H1 (cell line): ENCODE results near the gene MVK. TPM values are rescaled to one million over a fixed set of nuclear protein-coding genes. Genes with fewer than 3 reads are reported as not detected.

ENCODE experiments used
- CTCF ChIA-PET: fragments of 300-600 bp; sonication (Branson Sonifier 250); formaldehyde crosslinking; loops from one replicate; lab custom pipeline; 2021; ENCODE audit not compliant: partially characterized antibody; lab: Charles Lee
- POLR2A ChIA-PET: fragments of 300-600 bp; sonication (Branson Sonifier 250); formaldehyde crosslinking; loops from one replicate; lab custom pipeline; 2021; ENCODE audit warnings: inconsistent platforms; ENCODE audit not compliant: partially characterized antibody; lab: Charles Lee
- DNase-seq, 2 experiments: peaks; one replicate each; pipeline versions ENCODE4 v3.0.0 to v3.0.0-alpha.2; 2010 to 2022; ENCODE audit warnings: low spot score in 2 of 2, low read depth in 1 of 2, mixed read lengths in 1 of 2
- FAIRE-seq: peaks from 2 replicates; lab custom pipeline; 2011; peaks lifted over from hg19 to GRCh38; lab: Jason Lieb, UNC
- H2AFZ ChIP-seq: 2 replicates; pipeline ENCODE4 v1.8.1; 2012; ENCODE audit warnings: low read length, inconsistent platforms
- H2AK5ac ChIP-seq: 2 replicates; pipeline ENCODE4 v1.6.1; 2013; ENCODE audit warnings: low read depth, low read length
- H2BK120ac ChIP-seq: replicated peaks from 2 replicates; pipeline ENCODE3; 2013; ENCODE audit warnings: low read depth, low read length, inconsistent platforms
- H2BK12ac ChIP-seq: 2 replicates; pipeline ENCODE4 v1.6.1; 2013; ENCODE audit warnings: low read depth, low read length
- H2BK15ac ChIP-seq: 2 replicates; pipeline ENCODE4 v1.6.1; 2013; ENCODE audit warnings: low read length
- H2BK20ac ChIP-seq: 2 replicates; pipeline ENCODE4 v1.6.1; 2013; ENCODE audit warnings: low read length
- H2BK5ac ChIP-seq: 2 replicates; pipeline ENCODE4 v1.6.1; 2013; ENCODE audit warnings: low read depth, low read length
- H3K14ac ChIP-seq: 2 replicates; pipeline ENCODE4 v1.6.1; 2013; ENCODE audit warnings: inconsistent platforms; ENCODE audit not compliant: insufficient read length
- H3K18ac ChIP-seq: 2 replicates; pipeline ENCODE4 v1.6.1; 2013; ENCODE audit warnings: low read length; ENCODE audit errors: extremely low read depth
- H3K23ac ChIP-seq: 2 replicates; pipeline ENCODE4 v1.6.1; 2013; ENCODE audit warnings: inconsistent platforms; ENCODE audit not compliant: insufficient read length
- H3K23me2 ChIP-seq: 2 replicates; pipeline ENCODE4 v1.6.1; 2013; ENCODE audit warnings: low read depth, low read length
- H3K27ac ChIP-seq: 2 replicates; pipeline ENCODE4 v1.6.1; 2011; ENCODE audit warnings: low read depth, low read length, inconsistent platforms
- H3K27me3 ChIP-seq, 4 experiments: replicated peaks in 1 of 4; 1 replicate in 1 of 4; 2 replicates in 3 of 4; pipeline versions ENCODE4 v1.6.1 to v1.8.1; 2011 to 2013; ENCODE audit warnings: low read length in 3 of 4, mild to moderate bottlenecking in 3 of 4, inconsistent platforms in 2 of 4, mixed read lengths in 2 of 4, moderate library complexity in 1 of 4; ENCODE audit not compliant: control insufficient read depth in 3 of 4, insufficient read depth in 3 of 4; ENCODE audit errors: extremely low read depth in 1 of 4
- H3K36me3 ChIP-seq, 4 experiments: 2 replicates each; pipeline versions ENCODE4 v1.6.1 to v1.8.1; 2011 to 2013; ENCODE audit warnings: mild to moderate bottlenecking in 4 of 4, low read length in 3 of 4, moderate library complexity in 2 of 4, control low read depth in 1 of 4, inconsistent platforms in 1 of 4; ENCODE audit not compliant: insufficient read depth in 4 of 4, control insufficient read depth in 2 of 4
- H3K4ac ChIP-seq: replicated peaks from 2 replicates; pipeline ENCODE3; 2013; ENCODE audit warnings: low read length, low read depth, mixed read lengths, inconsistent platforms; ENCODE audit not compliant: insufficient read length
- H3K4me1 ChIP-seq, 4 experiments: replicated peaks in 1 of 4; 1 replicate in 1 of 4; 2 replicates in 3 of 4; pipeline versions ENCODE4 v1.6.1 to v1.8.1; 2011 to 2013; ENCODE audit warnings: low read length in 3 of 4, inconsistent platforms in 2 of 4, mixed read lengths in 1 of 4; ENCODE audit not compliant: insufficient read depth in 4 of 4, control insufficient read depth in 3 of 4
- H3K4me2 ChIP-seq, 2 experiments: 2 replicates each; pipeline versions ENCODE4 v1.6.1 to v1.8.1; 2011 to 2013; ENCODE audit warnings: low read depth in 2 of 2, low read length in 2 of 2, control low read depth in 1 of 2, inconsistent platforms in 1 of 2, mild to moderate bottlenecking in 1 of 2; ENCODE audit not compliant: insufficient read depth in 1 of 2
- H3K4me3 ChIP-seq, 4 experiments: fragments of 200-600, 300-600 bp in 1 of 4; sonication (generic), shearing (Covaris generic), sonication (Bioruptor Twin) in 1 of 4; 2 replicates each; pipeline versions ENCODE4 v1.5.1 to v1.8.1; 2011 to 2016; ENCODE audit warnings: low read length in 4 of 4, low read depth in 3 of 4, control low read depth in 2 of 4, inconsistent platforms in 2 of 4, mild to moderate bottlenecking in 2 of 4, mixed read lengths in 1 of 4, moderate library complexity in 1 of 4; ENCODE audit not compliant: insufficient read depth in 2 of 4; ENCODE audit errors: extremely low read depth in 1 of 4
- H3K56ac ChIP-seq: replicated peaks from 2 replicates; pipeline ENCODE3; 2013; ENCODE audit warnings: low read depth, mild to moderate bottlenecking, mixed read lengths, low read length, inconsistent platforms; ENCODE audit not compliant: insufficient read length
- H3K79me1 ChIP-seq: 2 replicates; pipeline ENCODE4 v1.6.1; 2013; ENCODE audit warnings: low read depth, low read length, control low read depth
- H3K79me2 ChIP-seq, 2 experiments: 2 replicates each; pipeline versions ENCODE4 v1.6.1 to v1.8.1; 2012 to 2013; ENCODE audit warnings: low read length in 2 of 2, mild to moderate bottlenecking in 2 of 2, inconsistent platforms in 1 of 2; ENCODE audit not compliant: insufficient read depth in 2 of 2, control insufficient read depth in 1 of 2
- H3K9ac ChIP-seq, 4 experiments: replicated peaks in 1 of 4; 1 replicate in 1 of 4; 2 replicates in 3 of 4; pipeline versions ENCODE4 v1.6.1 to v1.8.1; 2011 to 2013; ENCODE audit warnings: low read depth in 3 of 4, low read length in 3 of 4, control low read depth in 2 of 4, mild to moderate bottlenecking in 2 of 4, moderate library complexity in 2 of 4, inconsistent platforms in 1 of 4; ENCODE audit errors: extremely low read depth in 1 of 4
- H3K9me3 ChIP-seq, 2 experiments: 2 replicates each; pipeline versions ENCODE4 v1.6.1 to v1.8.1; 2012 to 2013; ENCODE audit warnings: mild to moderate bottlenecking in 2 of 2, moderate library complexity in 2 of 2, control low read depth in 1 of 2, inconsistent platforms in 1 of 2, low read depth in 1 of 2, low read length in 1 of 2, mixed read lengths in 1 of 2; ENCODE audit not compliant: insufficient read depth in 2 of 2
- H4K20me1 ChIP-seq, 2 experiments: replicated peaks in 1 of 2; 2 replicates each; pipeline versions ENCODE3 to v1.8.1; 2011 to 2013; ENCODE audit warnings: inconsistent platforms in 2 of 2, low read length in 2 of 2, mild to moderate bottlenecking in 1 of 2; ENCODE audit not compliant: insufficient read depth in 2 of 2, control insufficient read depth in 1 of 2
- H4K5ac ChIP-seq: 2 replicates; pipeline ENCODE4 v1.6.1; 2013; ENCODE audit warnings: low read length, low read depth, mixed read lengths, inconsistent platforms; ENCODE audit not compliant: insufficient read length
- H4K8ac ChIP-seq: 2 replicates; pipeline ENCODE4 v1.8.0; 2013; ENCODE audit warnings: mild to moderate bottlenecking, moderate library complexity, low read length, inconsistent platforms; ENCODE audit not compliant: insufficient read depth; ENCODE audit errors: extremely low read depth
- H4K91ac ChIP-seq: replicated peaks from 2 replicates; pipeline ENCODE3; 2013; ENCODE audit warnings: low read length, mixed read lengths, inconsistent platforms; ENCODE audit not compliant: insufficient read length
- FOSL1 ChIP-seq: IDR thresholded peaks from 2 replicates; pipeline ENCODE4 v1.6.1; 2011; ENCODE audit warnings: mild to moderate bottlenecking, low read depth, low read length, moderate library complexity; ENCODE audit not compliant: insufficient read depth
- HDAC6 ChIP-seq: IDR thresholded peaks from one replicate; pipeline ENCODE4 v1.7.1; 2012; ENCODE audit warnings: low read depth, mild to moderate bottlenecking, inconsistent platforms, low read length, moderate library complexity
- KDM4A ChIP-seq: IDR thresholded peaks from one replicate; pipeline ENCODE4 v1.7.1; 2012; ENCODE audit warnings: low read depth, mild to moderate bottlenecking, moderate library complexity, low read length, inconsistent platforms; ENCODE audit not compliant: severe bottlenecking
- KDM5A ChIP-seq: fragments of 200-600 bp; IDR thresholded peaks from 2 replicates; pipeline ENCODE4 v1.7.1; 2012; ENCODE audit warnings: mild to moderate bottlenecking, low read length, inconsistent platforms, mixed read lengths
- POLR2AphosphoS5 ChIP-seq: IDR thresholded peaks from 2 replicates; pipeline ENCODE4 v1.6.1; 2011; ENCODE audit warnings: low read depth, low read length
- RXRA ChIP-seq: IDR thresholded peaks from 2 replicates; pipeline ENCODE4 v1.6.1; 2011; ENCODE audit warnings: low read depth, mild to moderate bottlenecking, low read length, moderate library complexity; ENCODE audit not compliant: insufficient read depth
- SAP30 ChIP-seq: fragments of 300-600 bp; sonication (generic); IDR thresholded peaks from 2 replicates; pipeline ENCODE4 v1.7.1; 2012; ENCODE audit warnings: low read length, moderate library complexity, mild to moderate bottlenecking, inconsistent platforms; ENCODE audit not compliant: insufficient read depth, insufficient replicate concordance
- SP1 ChIP-seq: IDR thresholded peaks from 2 replicates; pipeline ENCODE4 v1.6.1; 2011; ENCODE audit warnings: low read depth, low read length
- SRF ChIP-seq: IDR thresholded peaks from 2 replicates; pipeline ENCODE4 v1.6.1; 2011; ENCODE audit warnings: mild to moderate bottlenecking, low read depth, low read length, moderate library complexity
- TCF12 ChIP-seq: IDR thresholded peaks from 2 replicates; pipeline ENCODE4 v1.6.1; 2011; ENCODE audit warnings: low read depth, mild to moderate bottlenecking, low read length
- WGBS, 2 experiments: shearing (Covaris generic) in 1 of 2; methylation state at CpG; one replicate each; pipeline versions ENCODE4 v1.1.6 to v1.1.7; 2013 to 2015; ENCODE audit warnings: low lambda C conversion rate in 2 of 2, mixed read lengths in 2 of 2, inconsistent platforms in 1 of 2, low coverage in 1 of 2, missing lambda C conversion rate in 1 of 2; ENCODE audit not compliant: insufficient replicate concordance in 2 of 2, insufficient coverage in 1 of 2, insufficient read length in 1 of 2; ENCODE audit errors: extremely low coverage in 1 of 2, missing lambda C conversion rate in 1 of 2; 5-methylcytosine and 5-hydroxymethylcytosine counted together
- polyA plus RNA-seq, 7 experiments: library from polyadenylated mRNA; depleted of rRNA in 3 of 7; stranded (reverse) in 5 of 7; unstranded in 2 of 7; fragments of >200 nt in 5 of 7; fragments of 200-250 nt in 2 of 7; gene quantifications; 1 replicate in 5 of 7; 2 replicates in 1 of 7; 4 replicates in 1 of 7; pipeline versions ENCODE4 v1.2.1 to v1.2.3, GENCODE V29; 2011 to 2013; ENCODE audit warnings: missing spikeins in 2 of 7, mixed read lengths in 2 of 7
- total RNA-seq: library from RNA; stranded (reverse); fragmentation: NEBNext Ultra II Directional; extraction: Animal tissue kit (Norgen Biotek cat#: 25700); gene quantifications from 2 replicates; pipeline ENCODE4 v1.2.1, GENCODE V29; 2021

MVK gene
- total and polyA plus RNA-seq, 2 of the 8 experiments (the other 6 are each of a cell fraction or from before 2014, with no cell fraction given): 15.7 to 20.9 TPM

DNA sequence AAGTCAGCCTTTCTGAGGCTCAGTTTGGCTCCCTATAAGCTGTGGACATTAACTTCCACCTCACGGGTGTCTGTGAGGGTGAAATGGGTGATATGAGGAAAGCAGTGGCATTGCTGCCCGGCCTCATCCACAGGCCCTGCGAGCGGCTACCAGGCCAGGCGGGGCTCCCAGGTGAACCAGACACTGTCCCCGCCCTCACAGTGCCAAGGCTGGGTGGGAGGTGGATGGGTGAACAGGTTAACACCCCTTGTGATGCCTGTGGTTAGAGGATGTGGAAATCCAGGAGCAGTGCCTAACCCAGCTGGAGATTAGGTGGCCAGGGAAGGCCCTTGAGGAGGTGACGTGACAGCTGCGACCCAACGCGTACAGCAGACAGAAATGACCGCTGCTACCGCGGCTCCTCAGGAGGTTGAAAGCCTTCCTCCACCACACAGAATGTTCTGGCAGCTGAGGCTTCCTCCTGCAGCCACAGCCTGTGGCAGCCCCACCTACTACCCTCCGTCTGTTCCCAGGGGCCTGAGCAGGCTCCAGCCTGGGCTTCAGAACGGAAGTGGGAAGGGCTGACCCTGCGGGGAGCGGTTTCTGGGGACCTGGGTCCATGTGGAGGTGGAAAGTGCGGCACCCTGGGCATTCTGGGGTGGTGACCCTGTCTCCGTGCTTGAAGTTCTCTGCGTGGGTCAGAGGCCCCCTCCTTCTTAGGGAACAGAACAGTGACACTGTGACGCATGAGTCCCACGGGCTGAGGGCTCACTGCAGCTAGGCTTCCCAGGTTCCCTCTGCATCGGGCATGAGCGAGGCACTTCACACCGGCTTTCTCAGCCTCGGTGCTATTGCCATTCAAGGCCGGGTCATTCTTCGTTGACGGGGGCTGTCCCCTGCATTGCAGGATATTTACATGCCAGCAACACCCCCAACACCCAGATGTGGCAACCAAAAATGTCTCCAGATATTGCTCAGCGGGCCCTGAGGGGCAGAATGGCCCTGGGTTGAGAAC, 10.0 kb upstream of the MVK start:
- Histone ChIP-seq H2BK20ac (no peak overlapping the region), H3K27me3 (no peaks in the 10 kb centered on the region), H3K14ac (no peak overlapping the region), H3K4ac (no peak overlapping the region), H3K23me2 (no peaks in the 10 kb centered on the region), H2AFZ (no peak overlapping the region), H4K91ac (no peak overlapping the region), H3K4me2 (no peak overlapping the region), H3K79me2 (no peaks in the 10 kb centered on the region), H4K5ac (no peak overlapping the region), H3K36me3 (peaks cover 0 to 30% (median 4%) of the 10 kb centered on the region in 4 experiments; a peak in 5 of 8 replicates), H3K56ac (no peak overlapping the region), H3K79me1 (no peaks in the 10 kb centered on the region), H3K18ac (no peak overlapping the region), H3K4me1 (no peaks in the 10 kb centered on the region), H3K9ac (no peak overlapping the region), H3K23ac (no peak overlapping the region), H2BK15ac (no peak overlapping the region), H4K8ac (no peak overlapping the region), H3K9me3 (no peaks in the 10 kb centered on the region), H4K20me1 (no peaks in the 10 kb centered on the region), H2BK5ac (0 out of 2 replicates have a peak overlapping the region, but pooled peaks have one; percentile 24), H2AK5ac (no peak overlapping the region), H2BK120ac (no peak overlapping the region), H2BK12ac (no peak overlapping the region), H3K27ac (no peak overlapping the region), H3K4me3 (no peak overlapping the region)
- FAIRE-seq (no peak), DNase-seq (no peak)
- ChIA-PET CTCF (interaction anchor here (0.6 to 6.1 kb wide), 4 partner anchors 45 to 176 kb away, joined by 3 to 40 read pairs (median 4); no protein-coding TSS in a partner anchor), POLR2A (interaction anchor here (0.6 to 1.5 kb wide), 4 partner anchors 9 to 30 kb away, joined by 3 to 5 read pairs (median 4); partner anchors contain the start of genes MMAB and MVK)
- 95% methylated on average over 29 of the region's 30 CpGs; no CpG with 5 or more reads in 1 of the 2 experiments for WGBS, 2 experiments
- no peak for TF ChIP-seq KDM4A
- TF ChIP-seq SP1: no peak
- no peak for TF ChIP-seq TCF12
- TF ChIP-seq POLR2AphosphoS5: no peak
- no peak for TF ChIP-seq SAP30
- TF ChIP-seq HDAC6: no peak
- TF ChIP-seq FOSL1: no peak
- TF ChIP-seq SRF: no peak
- TF ChIP-seq KDM5A: no peak
- TF ChIP-seq RXRA: no peak
